Colon (tissue), 2 donors: ENCODE data around the gene DNMBP.
"Not testable (repeated sequence)": the region's sequence is repeated elsewhere in the genome, so short reads cannot be mapped to it uniquely, and the experiment has no call there.

Experiments used
- FAIRE-seq: peaks from 2 replicates; lab custom pipeline; 2012; peaks lifted over from hg19 to GRCh38; lab: Jason Lieb, UNC
- donor health status: control.
- donor health status: control.

The DNMBP gene

DNA sequence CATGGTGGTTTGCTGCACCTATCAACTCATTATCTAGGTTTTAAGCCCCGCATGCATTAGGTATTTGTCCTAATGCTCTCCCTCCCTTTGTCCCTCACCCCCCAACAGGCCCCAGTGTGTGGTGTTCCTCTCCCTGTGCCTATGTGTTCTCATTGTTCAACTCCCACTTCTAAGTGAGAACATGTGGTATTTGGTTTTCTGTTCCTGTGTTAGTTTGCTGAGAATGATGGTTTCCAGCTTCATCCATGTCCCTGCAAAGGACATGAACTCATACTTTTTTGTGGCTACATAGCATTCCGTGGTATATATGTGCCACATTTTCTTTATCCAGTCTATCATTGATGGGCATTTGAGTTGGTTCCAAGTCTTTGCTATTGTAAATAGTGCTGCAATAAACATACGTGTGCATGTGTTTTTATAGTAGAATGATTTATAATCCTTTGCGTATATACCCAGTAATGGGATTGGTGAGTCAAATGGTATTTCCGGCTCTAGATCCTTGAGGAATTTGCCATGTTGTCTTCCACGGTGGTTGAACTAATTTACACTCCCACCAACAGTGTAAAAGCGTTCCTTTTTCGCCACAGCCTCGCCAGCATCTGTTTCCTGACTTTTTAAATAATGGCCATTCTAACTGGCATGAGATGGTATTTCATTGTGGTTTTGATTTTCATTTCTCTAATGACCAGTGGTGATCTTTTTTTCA is 146.1 kb downstream of the DNMBP start:
- FAIRE-seq = not testable (repeated sequence)

DNA sequence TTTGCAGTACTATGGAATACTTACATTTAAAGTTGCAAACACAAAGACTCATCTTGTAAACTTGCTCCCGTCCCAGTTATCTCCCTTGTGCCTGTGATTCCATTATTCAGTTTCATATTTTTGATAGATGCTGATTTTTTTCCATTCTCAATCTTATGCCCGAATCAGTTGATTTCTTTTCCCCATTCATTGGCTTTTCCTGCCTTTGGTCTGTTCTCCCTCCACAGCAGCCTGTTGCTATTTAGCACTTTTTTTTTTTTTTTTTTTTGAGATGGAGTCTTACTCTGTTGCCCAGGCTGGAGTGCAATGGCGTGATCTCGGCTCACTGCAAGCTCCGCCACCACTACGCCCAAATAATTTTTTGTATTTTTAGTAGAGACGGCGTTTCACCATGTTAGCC is 149.3 kb downstream of the DNMBP start:
- FAIRE-seq = no peak

DNA sequence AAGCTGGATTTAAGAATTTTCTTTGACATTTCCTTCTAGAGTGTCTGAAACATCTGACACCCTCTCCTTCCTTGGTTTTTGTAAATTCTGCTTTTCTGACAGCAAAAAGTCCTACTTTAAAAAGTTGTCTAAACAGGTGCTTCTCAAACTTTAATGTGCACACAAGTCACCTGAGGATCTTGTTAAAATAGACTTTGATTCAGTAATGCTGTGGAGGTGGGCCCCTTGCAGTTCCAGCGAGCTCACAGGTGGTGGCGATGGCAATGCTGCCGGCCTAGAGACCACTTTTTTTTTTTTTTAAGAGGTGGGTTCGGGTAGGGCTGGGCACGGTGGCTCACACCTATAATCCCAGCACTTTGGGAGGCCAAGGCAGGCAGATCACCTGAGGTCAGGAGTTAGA is 150.2 kb downstream of the DNMBP start:
- no peak for FAIRE-seq

DNA sequence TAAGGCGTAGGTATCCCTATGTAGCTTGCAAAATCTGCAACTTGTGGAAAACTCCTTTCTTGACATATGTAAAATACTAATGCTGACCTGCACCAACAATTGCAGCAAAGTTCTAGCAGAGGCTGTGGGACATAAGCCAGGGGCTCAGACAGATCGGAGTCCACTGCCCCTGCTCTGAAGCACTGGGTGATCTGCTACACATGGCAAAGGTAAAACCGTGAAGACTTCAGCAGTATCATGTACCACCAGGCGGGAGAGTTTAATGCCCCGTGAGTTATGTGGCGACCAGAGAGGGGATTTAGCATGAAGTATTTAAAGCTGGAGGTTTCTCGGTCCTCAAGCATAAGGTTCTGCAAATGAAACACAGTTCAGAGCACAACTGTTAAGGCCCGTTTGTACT is 150.9 kb downstream of the DNMBP start:
- FAIRE-seq = no peak

DNA sequence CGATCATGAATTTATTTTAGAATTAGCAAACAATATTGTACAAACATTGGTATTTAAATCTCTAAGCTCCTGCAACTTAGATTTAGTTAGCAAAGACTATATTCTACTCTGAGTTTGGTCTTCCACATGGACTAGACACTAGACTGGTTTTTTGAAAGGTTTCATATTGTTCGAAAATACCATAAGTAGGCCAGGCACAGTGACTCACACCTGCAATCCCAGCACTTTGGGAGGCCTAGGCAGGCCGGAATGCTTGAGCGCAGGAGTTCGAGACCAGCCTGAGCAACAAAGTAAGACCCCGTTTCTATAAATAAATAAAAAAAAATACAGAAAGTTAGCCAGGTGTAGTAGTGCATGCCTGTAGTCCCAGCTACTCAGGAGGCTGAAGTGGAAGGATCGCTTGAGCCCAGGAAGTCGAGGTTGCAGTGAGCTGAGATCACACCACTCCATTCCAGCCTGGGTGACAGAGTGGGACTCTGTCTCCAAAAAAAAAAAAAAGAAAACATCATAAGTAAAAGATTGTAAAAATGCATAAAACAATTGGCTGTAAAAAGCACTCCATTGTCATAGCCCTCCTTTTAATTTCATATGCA is 154.2 kb downstream of the DNMBP start:
- no peak for FAIRE-seq

DNA sequence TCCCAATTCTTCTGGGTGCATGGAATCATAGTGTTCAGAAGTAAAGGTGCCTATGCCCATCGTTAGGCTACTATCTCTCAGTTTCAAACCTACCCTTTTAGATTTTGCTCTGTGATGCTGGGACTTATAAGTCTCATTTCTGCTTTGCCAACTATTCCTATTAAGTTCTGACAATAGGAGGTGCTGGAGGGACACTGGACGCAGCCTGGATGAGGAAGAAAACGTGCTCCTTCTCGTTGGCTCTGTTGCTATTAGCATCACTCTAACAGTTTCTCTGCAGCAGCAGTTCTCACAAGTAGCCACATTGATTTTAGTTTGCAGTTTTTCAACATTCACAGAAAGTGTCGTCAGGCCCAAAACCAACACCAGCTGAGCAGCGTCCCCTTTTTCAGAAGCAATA is 154.9 kb downstream of the DNMBP start:
- no peak for FAIRE-seq

DNA sequence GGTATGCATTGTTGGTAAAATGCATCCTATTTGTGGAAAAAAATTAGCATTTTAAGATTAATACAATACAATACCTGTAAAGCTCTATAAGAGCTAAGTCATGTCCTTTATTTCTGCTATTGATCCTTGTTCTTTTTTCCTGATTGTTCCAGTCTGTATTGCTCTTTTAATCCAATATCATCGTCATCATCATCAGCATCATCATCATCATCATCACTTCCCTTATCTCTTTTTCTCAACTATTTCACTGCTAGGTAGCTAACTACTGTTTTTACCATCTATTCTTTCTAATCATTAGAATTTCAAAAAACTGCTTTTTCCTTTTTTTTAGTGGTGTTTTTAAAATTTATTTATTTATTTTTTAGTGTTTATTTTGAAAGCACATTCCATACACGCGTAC is 156.1 kb downstream of the DNMBP start:
- no peak for FAIRE-seq

DNA sequence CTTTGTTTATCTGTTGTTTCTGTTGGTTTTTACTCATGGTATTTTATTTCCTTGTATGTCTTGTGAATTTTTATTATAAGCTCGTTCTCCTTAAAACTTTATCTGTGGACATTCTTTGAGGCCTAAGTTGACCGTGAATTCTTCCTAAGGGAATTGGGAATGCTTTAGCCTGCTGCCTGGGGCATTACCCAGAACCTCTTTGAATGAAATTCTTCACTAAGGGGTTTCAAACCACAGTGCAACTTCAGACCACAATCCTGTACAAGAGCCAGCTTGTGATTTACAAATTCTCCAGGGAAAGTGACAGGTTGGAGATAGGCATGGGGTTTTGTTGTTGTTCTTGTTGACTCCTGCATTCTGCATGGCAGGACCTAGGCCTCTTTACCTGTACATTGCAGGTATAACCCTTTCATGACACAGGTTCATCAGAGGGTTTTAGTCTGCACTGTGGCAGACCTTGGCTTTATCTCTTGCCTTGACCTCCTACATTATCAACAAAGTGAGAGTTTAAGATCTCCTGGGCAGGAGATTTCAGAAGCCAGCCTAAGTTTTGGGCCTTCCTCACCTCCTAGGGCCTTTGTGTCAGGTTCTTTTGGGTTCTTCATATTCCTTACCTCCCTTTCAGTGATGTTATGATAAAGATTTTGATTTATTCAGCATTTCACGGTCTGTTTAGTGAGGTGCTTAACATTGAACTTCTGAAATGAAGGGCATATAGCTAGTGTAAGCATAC is 157.1 kb downstream of the DNMBP start:
- no peak for FAIRE-seq

DNA sequence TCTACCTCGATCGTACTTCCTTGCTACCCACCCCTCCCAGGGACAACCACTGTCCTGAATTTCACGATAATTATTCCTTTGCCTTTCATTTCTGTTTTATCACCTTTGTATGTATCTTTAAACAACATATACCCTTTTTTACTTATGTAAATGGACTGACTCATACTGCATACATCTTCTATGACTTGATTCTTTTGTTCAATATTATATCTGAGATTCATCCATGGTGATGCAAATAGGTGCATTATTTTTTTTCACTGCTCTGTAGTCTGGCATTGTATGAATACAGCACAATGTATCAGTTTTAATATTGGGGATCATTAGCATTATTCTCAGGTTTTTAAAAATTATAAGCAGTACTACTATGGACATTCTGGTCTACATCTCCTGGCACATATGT is 157.9 kb downstream of the DNMBP start:
- FAIRE-seq = no peak

DNA sequence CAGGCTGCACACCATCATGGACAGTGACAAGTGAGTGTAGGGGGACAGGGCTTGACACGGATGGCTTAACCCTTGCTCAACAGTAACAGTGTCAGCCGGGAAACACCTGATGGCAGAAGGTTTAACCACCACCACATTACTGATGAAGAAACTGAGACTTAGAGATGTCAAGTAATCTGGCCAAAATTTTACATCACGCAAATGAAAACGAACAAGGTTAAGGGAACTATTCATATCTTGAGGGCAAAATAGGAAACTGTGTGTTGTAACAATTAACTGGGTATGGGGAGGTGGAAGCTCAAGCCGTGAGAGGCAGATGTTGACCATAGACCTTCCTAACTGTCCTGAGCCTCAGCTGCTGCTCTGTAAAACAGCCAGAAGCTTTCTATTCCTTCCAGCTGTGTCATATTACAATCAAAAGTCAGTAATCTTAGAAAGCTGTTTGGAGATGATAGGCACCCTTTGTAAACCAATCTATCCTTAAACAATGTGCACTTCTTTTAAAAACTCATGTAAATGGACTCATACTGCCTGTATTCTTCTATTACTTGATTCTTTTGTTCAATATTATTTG is 158.9 kb downstream of the DNMBP start:
- FAIRE-seq = no peak

DNA sequence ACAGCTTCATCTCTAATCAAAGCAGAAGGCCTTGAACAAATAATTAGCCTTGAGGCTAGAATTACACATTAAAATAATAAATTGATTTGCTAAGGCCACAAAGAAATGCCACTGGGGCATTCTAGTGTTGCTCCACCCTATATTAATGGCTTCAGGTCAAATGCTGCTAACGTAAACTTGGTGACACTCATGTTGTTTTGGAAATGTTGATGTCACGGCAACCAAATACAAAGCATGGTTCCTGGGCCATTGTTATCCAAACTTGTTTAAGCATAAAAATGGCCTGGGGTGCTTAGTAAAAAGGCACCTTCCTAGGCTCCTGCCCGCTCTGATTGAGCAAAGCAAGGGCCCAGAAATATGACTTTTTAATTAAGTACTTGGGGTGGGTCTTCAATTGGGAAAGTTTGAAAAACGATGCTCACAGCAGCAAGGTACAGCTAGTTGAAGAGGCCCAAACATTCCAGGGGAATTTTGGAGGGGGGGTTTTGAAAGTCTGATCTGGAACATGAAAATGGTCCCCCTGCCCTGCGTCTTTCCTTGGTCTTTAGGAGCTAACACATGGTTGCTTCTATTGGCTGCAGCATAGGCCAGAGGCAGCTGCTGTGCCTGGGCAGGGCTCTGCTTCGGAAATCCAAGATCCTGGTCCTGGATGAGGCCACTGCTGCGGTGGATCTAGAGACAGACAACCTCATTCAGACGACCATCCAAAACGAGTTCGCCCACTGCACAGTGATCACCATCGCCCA is 159.6 kb downstream of the DNMBP start:
- FAIRE-seq = no peak

DNA sequence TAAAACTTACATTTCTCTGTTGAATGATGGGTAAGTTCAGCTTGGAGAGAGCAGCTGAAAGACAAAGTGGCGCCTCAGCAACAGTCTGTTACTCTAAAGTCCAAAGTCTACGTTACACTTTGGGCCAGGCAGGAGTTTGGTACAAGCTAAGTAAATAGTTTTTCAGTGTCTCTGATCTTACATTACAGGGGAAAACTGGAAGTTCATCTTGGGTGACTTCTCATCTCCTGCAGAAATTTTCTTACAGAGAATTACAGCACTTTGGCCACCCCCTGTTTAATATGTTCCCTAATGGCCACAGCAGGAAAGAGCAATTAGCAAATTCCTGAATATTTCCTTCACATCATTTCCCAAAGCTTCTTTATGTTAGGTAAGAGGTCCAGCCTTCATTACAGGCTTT is 160.2 kb downstream of the DNMBP start:
- no peak for FAIRE-seq

DNA sequence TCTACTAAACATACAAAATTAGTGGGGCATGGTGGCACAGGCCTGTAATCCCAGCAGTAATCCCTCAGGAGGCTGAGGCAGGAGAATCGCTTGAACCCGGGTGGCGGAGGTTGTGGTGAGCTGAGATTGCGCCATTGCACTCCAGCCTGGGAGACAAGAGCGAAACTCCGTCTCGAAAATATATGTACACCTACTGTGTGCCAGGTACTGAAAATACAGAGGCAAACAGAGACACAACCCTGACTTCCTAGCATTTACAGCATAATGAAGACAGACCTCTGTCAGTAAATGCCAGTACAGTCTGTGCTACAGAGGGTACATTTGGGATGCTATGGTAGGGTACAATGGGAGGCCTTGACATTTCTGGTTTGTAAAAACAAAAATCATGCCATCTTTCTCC is 160.7 kb downstream of the DNMBP start:
- no peak for FAIRE-seq

DNA sequence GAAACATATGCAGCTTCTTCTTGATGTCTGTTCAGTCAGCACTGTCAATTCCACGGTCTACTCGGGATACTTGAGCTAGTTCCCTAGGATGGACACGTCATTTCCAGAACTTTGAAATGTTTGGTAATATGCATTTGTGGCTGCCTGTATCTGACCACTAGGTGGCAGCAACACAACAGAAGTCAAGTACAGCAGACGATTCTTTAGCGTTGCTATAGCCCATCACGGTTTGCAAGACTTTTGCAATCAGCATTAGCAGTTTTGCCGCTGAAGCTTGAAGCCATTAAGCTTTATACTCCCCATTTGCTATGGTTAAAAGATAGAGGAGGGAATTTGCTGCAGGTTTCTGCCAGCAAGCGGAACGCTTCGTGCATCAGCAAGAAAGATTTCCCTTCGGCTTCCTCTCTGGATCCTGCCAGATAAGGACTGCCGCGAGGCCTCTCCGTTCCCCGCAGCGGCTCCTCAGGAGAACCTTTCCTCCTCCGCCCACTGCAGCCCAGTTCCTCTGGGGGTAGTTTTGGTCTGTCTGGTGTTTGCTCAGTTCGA is 163.8 kb downstream of the DNMBP start:
- no peak for FAIRE-seq

DNA sequence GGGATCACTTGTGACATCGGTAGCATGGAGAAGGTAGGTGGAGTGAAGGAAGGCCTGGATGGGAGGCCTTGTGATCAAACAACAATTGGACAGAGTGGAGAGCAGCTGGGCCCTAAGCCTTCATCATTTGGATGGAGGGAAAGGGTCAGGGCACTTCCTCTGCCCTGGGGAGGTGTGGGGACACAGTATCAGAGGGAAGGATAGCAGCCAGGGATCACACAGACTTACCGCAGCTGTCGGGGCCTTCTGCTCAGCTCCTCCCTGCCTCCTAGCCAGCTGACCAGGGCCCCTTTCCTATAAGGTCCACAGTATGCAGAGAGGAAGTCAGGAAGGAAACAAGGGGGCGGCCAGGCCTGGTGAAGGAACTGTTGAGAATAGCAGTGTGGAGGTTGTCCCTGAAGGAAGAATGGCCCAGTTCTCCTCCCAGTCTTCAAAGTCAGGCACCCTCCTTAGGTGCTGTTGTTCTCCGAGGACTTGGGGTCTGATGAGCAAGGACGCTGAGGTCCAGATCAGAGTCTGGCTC is 165.3 kb downstream of the DNMBP start:
- FAIRE-seq = no peak

DNA sequence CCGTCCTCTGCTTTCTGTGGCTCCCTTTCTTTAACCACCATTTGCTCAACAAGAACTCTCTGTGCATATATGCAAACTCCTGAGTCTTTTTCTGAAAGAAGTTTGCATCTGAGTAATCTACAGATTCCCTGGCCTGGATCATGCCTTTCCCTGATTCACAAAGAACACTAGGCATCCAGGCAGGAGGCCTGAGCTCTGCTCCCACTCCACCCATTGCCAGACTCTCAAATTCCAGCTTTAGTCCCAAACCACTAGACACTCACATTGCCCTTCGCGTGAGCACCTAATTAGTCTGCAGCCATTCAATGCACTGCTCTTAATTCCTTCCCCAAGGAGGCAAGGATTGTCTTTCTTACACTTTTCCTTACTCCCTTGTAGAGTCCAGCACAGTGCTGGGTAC is 166.4 kb downstream of the DNMBP start:
- no peak for FAIRE-seq

DNA sequence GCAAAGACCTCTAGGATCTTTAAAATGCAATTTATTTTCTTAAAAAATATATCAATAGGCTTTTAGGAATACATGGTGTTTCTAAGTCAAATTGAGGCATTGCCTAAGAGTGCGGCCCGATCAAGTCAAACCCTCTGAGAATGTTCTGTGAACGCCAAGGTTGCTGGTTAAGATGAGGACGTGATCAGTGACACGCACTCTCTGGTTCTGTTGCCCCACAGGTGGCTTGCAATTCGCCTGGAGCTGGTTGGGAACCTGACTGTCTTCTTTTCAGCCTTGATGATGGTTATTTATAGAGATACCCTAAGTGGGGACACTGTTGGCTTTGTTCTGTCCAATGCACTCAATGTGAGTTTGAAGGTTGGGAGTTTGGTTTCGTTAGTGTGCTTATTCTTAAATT is 168.0 kb downstream of the DNMBP start:
- no peak for FAIRE-seq

DNA sequence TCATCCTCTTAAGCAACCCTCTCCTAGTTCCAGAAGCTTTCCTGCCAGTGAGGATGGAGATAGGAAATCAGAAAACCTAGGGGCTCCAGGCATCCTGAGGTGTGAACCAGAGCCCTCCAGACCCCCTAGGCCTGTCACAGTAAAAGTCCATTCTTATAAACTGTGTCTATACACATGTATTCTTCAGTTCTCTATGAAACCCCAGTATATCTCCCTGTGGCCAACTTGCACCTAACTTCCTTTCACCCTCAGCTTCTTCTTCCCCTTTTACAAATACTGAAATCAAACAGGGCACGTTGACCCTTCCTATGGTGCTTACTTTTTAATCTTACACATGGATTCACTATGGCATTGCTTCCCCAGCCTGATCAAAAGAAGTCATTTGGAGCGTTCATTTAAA is 168.9 kb downstream of the DNMBP start:
- not testable (repeated sequence) for FAIRE-seq

DNA sequence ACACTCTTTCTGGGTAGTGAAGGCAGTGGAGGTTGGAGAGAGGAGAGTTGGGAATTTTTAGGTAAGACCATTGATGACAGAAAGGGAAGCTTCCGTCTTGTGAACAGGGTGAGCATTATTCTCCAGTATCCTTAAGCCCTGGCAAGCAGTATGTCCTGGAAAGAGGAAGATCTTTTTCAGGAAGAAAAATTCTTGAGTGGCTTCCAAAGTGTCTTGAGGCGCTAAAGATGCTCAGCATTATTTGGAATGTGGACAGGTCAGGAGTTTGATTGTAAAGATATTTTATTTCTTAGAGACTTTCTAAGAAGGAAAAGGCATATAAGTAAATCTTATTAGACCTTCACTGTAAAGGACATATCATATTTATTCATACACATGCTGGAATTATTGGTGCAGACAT is 173.0 kb downstream of the DNMBP start:
- no peak for FAIRE-seq

DNA sequence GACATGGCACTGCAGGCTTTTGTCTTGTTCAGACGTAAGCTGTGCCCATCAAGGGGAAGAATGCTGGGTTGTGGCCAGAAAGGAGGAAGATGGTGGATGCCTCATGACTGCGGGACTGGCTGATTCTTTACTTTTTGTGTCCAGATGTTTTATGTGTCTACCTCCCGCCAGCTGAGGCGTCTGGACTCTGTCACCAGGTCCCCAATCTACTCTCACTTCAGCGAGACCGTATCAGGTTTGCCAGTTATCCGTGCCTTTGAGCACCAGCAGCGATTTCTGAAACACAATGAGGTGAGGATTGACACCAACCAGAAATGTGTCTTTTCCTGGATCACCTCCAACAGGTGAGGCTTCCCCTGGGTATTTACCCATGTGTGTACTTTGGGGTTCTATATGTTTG is 173.8 kb downstream of the DNMBP start:
- no peak for FAIRE-seq

DNA sequence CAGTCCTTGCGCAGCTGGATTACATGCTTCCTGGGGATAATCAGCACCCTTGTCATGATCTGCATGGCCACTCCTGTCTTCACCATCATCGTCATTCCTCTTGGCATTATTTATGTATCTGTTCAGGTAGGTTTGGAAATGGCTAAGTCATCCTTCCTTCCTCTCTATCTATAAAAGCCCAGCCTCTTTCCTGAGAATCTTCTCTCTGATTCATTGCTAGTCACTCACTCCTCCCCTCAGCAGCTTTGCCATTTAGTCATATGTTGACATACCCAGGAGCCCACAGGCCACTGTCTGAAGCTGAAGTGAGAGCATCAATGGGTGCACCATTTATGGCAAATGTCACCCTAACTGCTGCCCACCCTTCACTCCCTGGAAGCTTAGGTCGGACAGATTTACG is 175.3 kb downstream of the DNMBP start:
- no peak for FAIRE-seq

DNA sequence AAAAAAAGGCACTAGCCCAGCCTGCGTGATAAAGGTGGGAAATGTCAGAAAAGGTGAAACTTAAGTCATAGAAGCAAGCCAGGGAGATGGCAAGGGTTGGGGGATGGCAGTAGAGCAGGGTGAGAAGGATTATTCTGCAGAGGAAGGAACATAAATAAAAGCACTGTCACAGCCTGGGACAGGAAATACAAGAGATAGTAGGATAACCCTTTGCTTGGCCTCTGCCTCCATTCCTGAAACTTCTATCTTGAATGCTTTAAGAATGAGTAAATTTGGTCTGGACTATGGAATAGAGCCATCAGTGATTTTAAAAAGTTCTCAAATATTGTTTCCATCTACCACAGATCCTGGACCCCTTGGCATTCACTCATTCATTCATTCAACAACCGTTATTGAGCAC is 177.3 kb downstream of the DNMBP start:
- FAIRE-seq = no peak
